K562 (cell line): Measurements from ENCODE around the gene UBXN11. TPM values are rescaled to one million over a fixed set of nuclear protein-coding genes. Genes with fewer than 3 reads are reported as not detected.

Experiments
- CTBP1 ChIP-seq: fragments of 450-650 bp; IDR thresholded peaks from 2 replicates; pipeline ENCODE4 v1.6.1; 2016; ENCODE audit warnings: borderline replicate concordance
- E2F1 ChIP-seq: sonication (generic); formaldehyde crosslinking; IDR thresholded peaks from 2 replicates; pipeline ENCODE4 v1.8.1; 2023; ENCODE audit warnings: mild to moderate bottlenecking, missing genetic modification reagents, moderate library complexity
- PATZ1 ChIP-seq: fragments of 250-450 bp; sonication (Bioruptor Pico); IDR thresholded peaks from 2 replicates; pipeline ENCODE4 v1.5.0; 2020; ENCODE audit warnings: mild to moderate bottlenecking, borderline replicate concordance
- PRPF4 ChIP-seq: fragments of 200-400 bp; formaldehyde crosslinking; IDR thresholded peaks from one replicate; pipeline ENCODE4 v1.6.1; 2017; ENCODE audit warnings: low read length, low read depth, mild to moderate bottlenecking; ENCODE audit not compliant: insufficient read depth, poor library complexity, severe bottlenecking
- RAD21 ChIP-seq, 2 experiments: fragments of 250-450 bp in 1 of 2; fragments of 450-650 bp in 1 of 2; sonication (Bioruptor Pico) in 1 of 2; formaldehyde crosslinking in 1 of 2; IDR thresholded peaks in 1 of 2; conservative IDR thresholded peaks in 1 of 2; 2 replicates each; pipeline versions ENCODE4 v1.4.0 to v1.8.0; 2020 to 2022; ENCODE audit warnings: mild to moderate bottlenecking in 2 of 2, moderate library complexity in 1 of 2
- SMC3 ChIP-seq: conservative IDR thresholded peaks from 2 replicates; pipeline ENCODE4 v1.6.1; 2011; ENCODE audit warnings: low read depth, low read length, improper control_type of control experiment; ENCODE audit not compliant: insufficient read depth
- SRSF1 ChIP-seq: fragments of 200-400 bp; formaldehyde crosslinking; IDR thresholded peaks from 2 replicates; pipeline ENCODE4 v1.6.1; 2017; ENCODE audit warnings: mild to moderate bottlenecking, low read depth, low read length, moderate library complexity
- SUPT5H ChIP-seq: fragments of 450-650 bp; IDR thresholded peaks from 2 replicates; pipeline ENCODE4 v1.6.1; 2016
- TBL1XR1 ChIP-seq, 2 experiments: IDR thresholded peaks; 2 replicates each; pipeline ENCODE4 v1.6.1; 2012; ENCODE audit warnings: improper control_type of control experiment in 2 of 2, low read length in 2 of 2, mild to moderate bottlenecking in 1 of 2
- TCF3 ChIP-seq: sonication (generic); formaldehyde crosslinking; IDR thresholded peaks from 2 replicates; pipeline ENCODE4 v1.4.0; 2020; ENCODE audit warnings: mild to moderate bottlenecking, missing genetic modification reagents
- ZBTB2 ChIP-seq: fragments of 450-650 bp; IDR thresholded peaks from 2 replicates; pipeline ENCODE4 v1.6.1; 2016; ENCODE audit warnings: antibody characterized with exemption
- ZC3H4 ChIP-seq: sonication (generic); formaldehyde crosslinking; IDR thresholded peaks from 2 replicates; pipeline ENCODE4 v1.9.0; 2021; ENCODE audit warnings: missing genetic modification reagents, borderline replicate concordance
- ZNF184 ChIP-seq: sonication (generic); formaldehyde crosslinking; IDR thresholded peaks from 2 replicates; pipeline ENCODE4 v1.5.0; 2020; ENCODE audit warnings: missing genetic modification reagents
- ZNF224 ChIP-seq: sonication (generic); formaldehyde crosslinking; IDR thresholded peaks from 2 replicates; pipeline ENCODE4 v1.8.0; 2022; ENCODE audit warnings: mild to moderate bottlenecking, missing genetic modification reagents
- ZNF75A ChIP-seq: fragments of 450-650 bp; formaldehyde crosslinking; IDR thresholded peaks from 2 replicates; pipeline ENCODE4 v1.4.0; 2020; ENCODE audit warnings: mild to moderate bottlenecking
- polyA plus RNA-seq, 8 experiments: library from polyadenylated mRNA; depleted of rRNA in 4 of 8; stranded (reverse) in 5 of 8; unstranded in 3 of 8; fragments of >200 nt; fragmentation: Nextera tagmentation in 2 of 8; fragmentation: Illumina TruSeq in 1 of 8; extraction: Ambion mirVana in 2 of 8; extraction: Trizol in 1 of 8; gene quantifications; 2 replicates each; pipeline versions ENCODE4 v1.2.1 to v1.2.3, GENCODE V29; 2011 to 2014; ENCODE audit warnings: inconsistent platforms in 1 of 8, missing spikeins in 1 of 8
- total RNA-seq, 7 experiments: library from RNA; depleted of rRNA in 6 of 7; stranded (reverse); fragments of >200 nt in 6 of 7; fragmentation: Illumina TruSeq in 2 of 7; extraction: Trizol in 2 of 7; gene quantifications; 2 replicates each; pipeline versions ENCODE4 v1.2.1 to v1.2.3, GENCODE V29; 2011 to 2021; ENCODE audit warnings: low replicate concordance in 1 of 7
- TF ChIP-seq, protein P1 (sequence below): sonication (generic); formaldehyde crosslinking; IDR thresholded peaks from 2 replicates; pipeline ENCODE4 v1.8.1; 2023; ENCODE audit warnings: missing genetic modification reagents, mild to moderate bottlenecking, borderline replicate concordance

Gene UBXN11
- total and polyA plus RNA-seq, 9 of the 15 experiments (the other 6 are each of a cell fraction or from before 2014, with no cell fraction given): 0.48 to 34.3 (median 11.3) TPM

GRCh38 chr1:26233903-26234643, 72.4 kb downstream of the UBXN11 start, which contains the start of gene CEP85 (continued):
- TF ChIP-seq PRPF4 (peak; percentile 36), PATZ1 (CRISPR knock-in tag) (no peak), TBL1XR1 (IDR thresholded peaks at IDR 0.05; ENCODE audit: low read length in 2 of 2) (peak; percentile 2 to 10; a peak in 2 of 4 replicates), RAD21 (CRISPR knock-in tag; conservative IDR thresholded peaks at IDR 0.05 in 1 of 2, IDR thresholded peaks at IDR 0.05 in 1 of 2) (peak; percentile 72 to 87; a peak in 3 of 4 replicates), ZNF184 (CRISPR knock-in tag) (no peak), SMC3 (peak; percentile 56; the same call in 1 of the 2 replicates), SUPT5H (peak; percentile 98), SRSF1 (no peak), ZBTB2 (peak; percentile 91), ZNF75A (CRISPR knock-in tag) (0 out of 2 replicates have a peak, but pooled peaks have one; percentile 55), TCF3 (CRISPR knock-in tag) (no peak; the same call in 1 of the 2 replicates), CTBP1 (peak; percentile 100), ZNF224 (no peak), E2F1 (CRISPR knock-in tag) (peak; percentile 75; the same call in 1 of the 2 replicates), ZC3H4 (CRISPR knock-in tag) (peak; percentile 66; the same call in 1 of the 2 replicates)
- TF ChIP-seq, protein P1, sequence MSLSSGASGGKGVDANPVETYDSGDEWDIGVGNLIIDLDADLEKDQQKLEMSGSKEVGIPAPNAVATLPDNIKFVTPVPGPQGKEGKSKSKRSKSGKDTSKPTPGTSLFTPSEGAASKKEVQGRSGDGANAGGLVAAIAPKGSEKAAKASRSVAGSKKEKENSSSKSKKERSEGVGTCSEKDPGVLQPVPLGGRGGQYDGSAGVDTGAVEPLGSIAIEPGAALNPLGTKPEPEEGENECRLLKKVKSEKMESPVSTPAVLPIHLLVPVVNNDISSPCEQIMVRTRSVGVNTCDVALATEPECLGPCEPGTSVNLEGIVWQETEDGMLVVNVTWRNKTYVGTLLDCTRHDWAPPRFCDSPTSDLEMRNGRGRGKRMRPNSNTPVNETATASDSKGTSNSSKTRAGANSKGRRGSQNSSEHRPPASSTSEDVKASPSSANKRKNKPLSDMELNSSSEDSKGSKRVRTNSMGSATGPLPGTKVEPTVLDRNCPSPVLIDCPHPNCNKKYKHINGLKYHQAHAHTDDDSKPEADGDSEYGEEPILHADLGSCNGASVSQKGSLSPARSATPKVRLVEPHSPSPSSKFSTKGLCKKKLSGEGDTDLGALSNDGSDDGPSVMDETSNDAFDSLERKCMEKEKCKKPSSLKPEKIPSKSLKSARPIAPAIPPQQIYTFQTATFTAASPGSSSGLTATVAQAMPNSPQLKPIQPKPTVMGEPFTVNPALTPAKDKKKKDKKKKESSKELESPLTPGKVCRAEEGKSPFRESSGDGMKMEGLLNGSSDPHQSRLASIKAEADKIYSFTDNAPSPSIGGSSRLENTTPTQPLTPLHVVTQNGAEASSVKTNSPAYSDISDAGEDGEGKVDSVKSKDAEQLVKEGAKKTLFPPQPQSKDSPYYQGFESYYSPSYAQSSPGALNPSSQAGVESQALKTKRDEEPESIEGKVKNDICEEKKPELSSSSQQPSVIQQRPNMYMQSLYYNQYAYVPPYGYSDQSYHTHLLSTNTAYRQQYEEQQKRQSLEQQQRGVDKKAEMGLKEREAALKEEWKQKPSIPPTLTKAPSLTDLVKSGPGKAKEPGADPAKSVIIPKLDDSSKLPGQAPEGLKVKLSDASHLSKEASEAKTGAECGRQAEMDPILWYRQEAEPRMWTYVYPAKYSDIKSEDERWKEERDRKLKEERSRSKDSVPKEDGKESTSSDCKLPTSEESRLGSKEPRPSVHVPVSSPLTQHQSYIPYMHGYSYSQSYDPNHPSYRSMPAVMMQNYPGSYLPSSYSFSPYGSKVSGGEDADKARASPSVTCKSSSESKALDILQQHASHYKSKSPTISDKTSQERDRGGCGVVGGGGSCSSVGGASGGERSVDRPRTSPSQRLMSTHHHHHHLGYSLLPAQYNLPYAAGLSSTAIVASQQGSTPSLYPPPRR (CRISPR knock-in tag): no peak; the same call in 1 of the 2 replicates
